Measurements from ENCODE around the gene HIVEP3.

- no peak for TF ChIP-seq CTCF (conservative IDR thresholded peaks at IDR 0.05; ENCODE audit: low read length)
- TF ChIP-seq EZH2phosphoT487 (IDR thresholded peaks at IDR 0.05; ENCODE audit: borderline replicate concordance), result no peak
Measured at GRCh38 chr1:41476807-41477361, 441.8 kb downstream of the HIVEP3 start.

Measured in Loucy (cell line).